H9 (cell line): ENCODE results near the gene TECPR2. TPM values are rescaled to one million over a fixed set of nuclear protein-coding genes. Genes with fewer than 3 reads are reported as not detected.

Experiments used
- DNase-seq: peaks from one replicate; pipeline ENCODE4 v3.0.0-alpha.2; 2017
- H2AFZ ChIP-seq: one replicate; pipeline ENCODE4 v1.6.1; 2013; ENCODE audit warnings: mild to moderate bottlenecking, low read length, control low read depth, moderate library complexity
- H2AK5ac ChIP-seq: 2 replicates; pipeline ENCODE4 v1.6.1; 2013; ENCODE audit warnings: low read length, control low read depth, mixed read lengths; ENCODE audit not compliant: insufficient read length
- H2BK120ac ChIP-seq: one replicate; pipeline ENCODE4 v1.6.1; 2013; ENCODE audit warnings: low read depth, mild to moderate bottlenecking, low read length, control low read depth, inconsistent platforms; ENCODE audit not compliant: poor library complexity, severe bottlenecking
- H2BK12ac ChIP-seq: 2 replicates; pipeline ENCODE4 v1.6.1; 2013; ENCODE audit warnings: low read length, control low read depth, mixed read lengths, low read depth; ENCODE audit not compliant: insufficient read length
- H2BK15ac ChIP-seq: 2 replicates; pipeline ENCODE4 v1.6.1; 2013; ENCODE audit warnings: low read depth, low read length, control low read depth
- H2BK20ac ChIP-seq: one replicate; pipeline ENCODE4 v1.6.1; 2013; ENCODE audit warnings: low read depth, mild to moderate bottlenecking, low read length, control low read depth, inconsistent platforms; ENCODE audit not compliant: poor library complexity, severe bottlenecking
- H2BK5ac ChIP-seq: 2 replicates; pipeline ENCODE4 v1.6.1; 2013; ENCODE audit warnings: low read length, control low read depth, mixed read lengths; ENCODE audit not compliant: insufficient read length
- H3K14ac ChIP-seq: 2 replicates; pipeline ENCODE4 v1.6.1; 2013; ENCODE audit warnings: low read length, control low read depth; ENCODE audit not compliant: insufficient read depth
- H3K18ac ChIP-seq: 2 replicates; pipeline ENCODE4 v1.6.1; 2013; ENCODE audit warnings: low read depth, mild to moderate bottlenecking, mixed read lengths, low read length, control low read depth; ENCODE audit not compliant: insufficient read length
- H3K23ac ChIP-seq: 2 replicates; pipeline ENCODE4 v1.6.1; 2013; ENCODE audit warnings: low read length, control low read depth, mixed read lengths, low read depth; ENCODE audit not compliant: insufficient read length
- H3K23me2 ChIP-seq: 2 replicates; pipeline ENCODE4 v1.6.1; 2013; ENCODE audit warnings: low read depth, mild to moderate bottlenecking, mixed read lengths, low read length, control low read depth; ENCODE audit not compliant: insufficient read length, poor library complexity, severe bottlenecking
- H3K27ac ChIP-seq: 2 replicates; pipeline ENCODE4 v1.5.1; 2013; ENCODE audit warnings: low read length, control low read depth, mixed read lengths, low read depth; ENCODE audit not compliant: insufficient read length
- H3K27me3 ChIP-seq: 2 replicates; pipeline ENCODE4 v1.6.1; 2013; ENCODE audit warnings: low read length, control low read depth, inconsistent platforms; ENCODE audit not compliant: insufficient read depth
- H3K4ac ChIP-seq: 2 replicates; pipeline ENCODE4 v1.6.1; 2013; ENCODE audit warnings: low read depth, mild to moderate bottlenecking, control low read depth, inconsistent platforms, low read length, moderate library complexity
- H3K4me1 ChIP-seq: 2 replicates; pipeline ENCODE4 v1.6.1; 2013; ENCODE audit warnings: low read length, control low read depth, inconsistent platforms; ENCODE audit not compliant: insufficient read depth
- H3K4me2 ChIP-seq: 2 replicates; pipeline ENCODE4 v1.6.1; 2013; ENCODE audit warnings: low read length, control low read depth, mixed read lengths; ENCODE audit not compliant: insufficient read length, insufficient read depth
- H3K56ac ChIP-seq: 2 replicates; pipeline ENCODE4 v1.6.1; 2013; ENCODE audit warnings: low read depth, mild to moderate bottlenecking, mixed read lengths, low read length, control low read depth; ENCODE audit not compliant: insufficient read length
- H3K79me1 ChIP-seq: 2 replicates; pipeline ENCODE4 v1.6.1; 2013; ENCODE audit warnings: low read depth, mild to moderate bottlenecking, moderate library complexity, low read length, control low read depth, inconsistent platforms; ENCODE audit not compliant: insufficient read depth, poor library complexity, severe bottlenecking
- H3K79me2 ChIP-seq: 2 replicates; pipeline ENCODE4 v1.6.1; 2013; ENCODE audit warnings: low read length, control low read depth, inconsistent platforms; ENCODE audit not compliant: insufficient read depth
- H3K9ac ChIP-seq: 2 replicates; pipeline ENCODE4 v1.6.1; 2013; ENCODE audit warnings: low read length, control low read depth, mixed read lengths; ENCODE audit not compliant: insufficient read length; ENCODE audit errors: extremely low read depth
- H3K9me3 ChIP-seq: one replicate; pipeline ENCODE4 v1.6.1; 2013; ENCODE audit warnings: low read depth, low read length, inconsistent platforms; ENCODE audit not compliant: control insufficient read depth
- H3T11ph ChIP-seq: one replicate; pipeline ENCODE4 v1.6.1; 2013; ENCODE audit warnings: mild to moderate bottlenecking, low read length, control low read depth, inconsistent platforms
- H4K20me1 ChIP-seq: one replicate; pipeline ENCODE4 v1.6.1; 2013; ENCODE audit not compliant: control insufficient read depth, insufficient read length, insufficient read depth
- H4K5ac ChIP-seq: 2 replicates; pipeline ENCODE4 v1.6.1; 2013; ENCODE audit warnings: low read depth, mild to moderate bottlenecking, mixed read lengths, low read length, control low read depth; ENCODE audit not compliant: insufficient read length
- H4K8ac ChIP-seq: replicated peaks from 2 replicates; pipeline ENCODE4 v1.6.1; 2013; ENCODE audit warnings: low read length, control low read depth, mixed read lengths, low read depth; ENCODE audit not compliant: insufficient read length
- H4K91ac ChIP-seq: 2 replicates; pipeline ENCODE4 v1.6.1; 2013; ENCODE audit warnings: low read depth, mild to moderate bottlenecking, moderate library complexity, mixed read lengths, low read length, control low read depth; ENCODE audit not compliant: insufficient read length
- H3K27ac Mint-ChIP-seq, 3 experiments: 2 replicates in 2 of 3; 3 replicates in 1 of 3; pipeline ENCODE4 v1.8.0; 2020 to 2021; ENCODE audit warnings: mixed read lengths in 3 of 3, mild to moderate bottlenecking in 1 of 3, moderate library complexity in 1 of 3
- H3K27me3 Mint-ChIP-seq: 2 replicates; pipeline ENCODE4 v1.8.0; 2021; ENCODE audit warnings: low read depth, mild to moderate bottlenecking, moderate library complexity, mixed read lengths
- H3K36me3 Mint-ChIP-seq, 3 experiments: 2 replicates in 2 of 3; 3 replicates in 1 of 3; pipeline ENCODE4 v1.8.0; 2020 to 2021; ENCODE audit warnings: low read depth in 3 of 3, mixed read lengths in 3 of 3; ENCODE audit not compliant: insufficient read depth in 1 of 3
- H3K4me1 Mint-ChIP-seq, 2 experiments: 2 replicates each; pipeline ENCODE4 v1.8.0; 2020; ENCODE audit warnings: mixed read lengths in 2 of 2
- H3K4me3 Mint-ChIP-seq, 2 experiments: 2 replicates in 1 of 2; 3 replicates in 1 of 2; pipeline ENCODE4 v1.8.0; 2020 to 2021; ENCODE audit warnings: mild to moderate bottlenecking in 2 of 2, mixed read lengths in 2 of 2, moderate library complexity in 1 of 2
- H3K9me3 Mint-ChIP-seq, 2 experiments: 2 replicates in 1 of 2; 3 replicates in 1 of 2; pipeline ENCODE4 v1.8.0; 2020; ENCODE audit warnings: mild to moderate bottlenecking in 2 of 2, mixed read lengths in 2 of 2, moderate library complexity in 1 of 2
- CTCF ChIP-seq: fragments of 200-600 bp; sonication (generic); conservative IDR thresholded peaks from 3 replicates; pipeline ENCODE4 v1.8.0; 2021; ENCODE audit warnings: antibody characterized with exemption, mild to moderate bottlenecking
- WGBS: extraction: QIAGEN DNeasy Blood & Tissue Kit; methylation state at CpG from one replicate; pipeline ENCODE4 v1.1.7; 2013; ENCODE audit warnings: missing lambda C conversion rate, low lambda C conversion rate, mixed read lengths; ENCODE audit not compliant: insufficient read length; ENCODE audit errors: extremely low coverage; 5-methylcytosine and 5-hydroxymethylcytosine counted together
- total RNA-seq: library from RNA; stranded (reverse); gene quantifications from 2 replicates; pipeline ENCODE4 v1.2.1, GENCODE V29; 2021

Gene TECPR2
- total RNA-seq, 1 experiment from 2014 or later = 15.4 TPM

- no peak overlapping the region for H3K14ac ChIP-seq
- H3K23me2 ChIP-seq = peaks cover 12% of the 10 kb centered on the region
- H3K79me1 ChIP-seq = no peaks in the 10 kb centered on the region
- no peak overlapping the region for H2BK12ac ChIP-seq
- no peak overlapping the region for H2BK120ac ChIP-seq
- H4K91ac ChIP-seq = no peak overlapping the region
- no peak overlapping the region for H3K23ac ChIP-seq
- no peaks in the 10 kb centered on the region for H3K9me3 ChIP-seq
- no peaks in the 10 kb centered on the region for H3K9me3 Mint-ChIP-seq
- H2BK15ac ChIP-seq = no peak overlapping the region
- H2BK5ac ChIP-seq = no peak overlapping the region
- H3K9ac ChIP-seq = no peak overlapping the region
- no peak overlapping the region for H3K4me2 ChIP-seq
- no peak overlapping the region for H3T11ph ChIP-seq
- no peaks in the 10 kb centered on the region for H3K27me3 ChIP-seq
- no peaks in the 10 kb centered on the region for H3K79me2 ChIP-seq
- H2AFZ ChIP-seq = no peak overlapping the region
- H3K56ac ChIP-seq = no peak overlapping the region
- H3K27ac Mint-ChIP-seq = 0 out of 7 replicates have a peak overlapping the region, but pooled peaks of 1 of the 3 experiments have one; percentile 44
- no peak overlapping the region for H4K5ac ChIP-seq
- H3K4me1 ChIP-seq = no peaks in the 10 kb centered on the region; the same call in 1 of the 2 replicates
- peaks cover 4 to 6% (median 6%) of the 10 kb centered on the region in 3 experiments; a peak in 4 of 7 replicates for H3K36me3 Mint-ChIP-seq
- no CpG with 5 or more reads among the region's 11 CpGs for WGBS
- no peak overlapping the region for H3K18ac ChIP-seq
- no peak for TF ChIP-seq CTCF
- no peak overlapping the region for H2AK5ac ChIP-seq
- H3K4ac ChIP-seq = no peak overlapping the region
- no peak overlapping the region for H3K27ac ChIP-seq
- peaks cover 2% of the 10 kb centered on the region for H4K20me1 ChIP-seq
- H3K27me3 Mint-ChIP-seq = peaks cover 7% of the 10 kb centered on the region
- no peak overlapping the region for H4K8ac ChIP-seq
- no peak overlapping the region for H3K4me3 Mint-ChIP-seq
- peaks cover 21 to 25% of the 10 kb centered on the region in 2 experiments for H3K4me1 Mint-ChIP-seq
- no peak overlapping the region for H2BK20ac ChIP-seq
- DNase-seq = no peak
Observed at GRCh38 chr14:102512793-102513300, 150.1 kb downstream of the TECPR2 start.
